Calu3 (cell line): ENCODE results near the gene CDH4. TPM values are rescaled to one million over a fixed set of nuclear protein-coding genes. Genes with fewer than 3 reads are reported as not detected.
"Not testable (repeated sequence)": the region's sequence is repeated elsewhere in the genome, so short reads cannot be mapped to it uniquely, and the experiment has no call there.

Source experiments
- BruUV-seq: library from RNA; stranded (reverse); fragments of 400-500 nt; replicated peaks from 2 replicates; lab custom pipeline; 2021; lab: Mats Ljungman, UMichigan
- CTCF ChIA-PET: fragments of 300-600 bp; sonication (Branson Sonifier 250); formaldehyde crosslinking; loops from one replicate; lab custom pipeline; 2022; ENCODE audit warnings: antibody characterized with exemption; lab: Charles Lee
- DNase-seq: peaks from one replicate; pipeline ENCODE4 v3.0.0; 2022
- H3K27ac Mint-ChIP-seq: one replicate; pipeline ENCODE4 v1.8.0; 2022; ENCODE audit warnings: mixed read lengths; ENCODE audit not compliant: unreplicated experiment
- H3K27me3 Mint-ChIP-seq: one replicate; pipeline ENCODE4 v1.8.0; 2022; ENCODE audit warnings: mixed read lengths; ENCODE audit not compliant: unreplicated experiment
- H3K36me3 Mint-ChIP-seq: one replicate; pipeline ENCODE4 v1.8.0; 2022; ENCODE audit warnings: mild to moderate bottlenecking, moderate library complexity, mixed read lengths; ENCODE audit not compliant: insufficient read depth, unreplicated experiment
- H3K4me1 Mint-ChIP-seq: one replicate; pipeline ENCODE4 v1.8.0; 2022; ENCODE audit warnings: mild to moderate bottlenecking, low read depth, mixed read lengths; ENCODE audit not compliant: unreplicated experiment
- H3K4me3 Mint-ChIP-seq: one replicate; pipeline ENCODE4 v1.8.0; 2022; ENCODE audit warnings: mild to moderate bottlenecking, low read depth, moderate library complexity, mixed read lengths; ENCODE audit not compliant: unreplicated experiment
- H3K9me3 Mint-ChIP-seq: one replicate; pipeline ENCODE4 v1.8.0; 2022; ENCODE audit warnings: low read depth, mixed read lengths; ENCODE audit not compliant: unreplicated experiment
- CTCF ChIP-seq: fragments of 200-600 bp; IDR thresholded peaks from one replicate; pipeline ENCODE4 v1.8.0; 2022; ENCODE audit warnings: antibody characterized with exemption; ENCODE audit not compliant: unreplicated experiment
- intact Hi-C: fragments of 100-400 bp; cut with micrococcal nuclease; formaldehyde crosslinking; loops from one replicate; pipeline ENCODE4 v1.10.0; 2022; ENCODE audit not compliant: unreplicated experiment
- total RNA-seq: library from RNA; stranded (reverse); gene quantifications from 2 replicates; pipeline ENCODE4 v1.2.3, GENCODE V29; 2022

Gene CDH4
- total RNA-seq, 1 experiment from 2014 or later = not detected

DNA sequence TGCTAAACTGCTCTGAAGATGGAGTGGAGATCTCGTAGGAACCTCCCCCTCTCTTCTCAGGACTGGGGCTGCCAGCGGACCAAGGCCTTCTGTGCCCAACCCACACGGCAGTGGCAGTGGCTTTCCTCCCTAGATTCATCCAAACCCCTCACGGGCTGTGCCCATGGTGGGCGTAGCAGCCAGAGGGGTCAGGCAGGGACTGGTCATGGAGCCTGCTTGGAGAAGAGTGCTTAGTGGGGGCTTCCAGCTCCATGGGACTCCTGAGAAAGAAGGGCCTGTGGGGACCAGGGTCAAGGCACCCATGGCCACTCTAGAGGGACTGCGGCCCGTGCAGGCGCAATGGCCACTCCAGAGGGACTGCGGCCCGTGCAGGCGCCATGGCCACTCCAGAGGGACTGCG lies 727.0 kb downstream of the CDH4 start:
- no peak for TF ChIP-seq CTCF
- DNase-seq = no peak
- peaks cover 2% of the 10 kb centered on the region for H3K9me3 Mint-ChIP-seq
- H3K4me1 Mint-ChIP-seq = peaks cover 7% of the 10 kb centered on the region
- H3K36me3 Mint-ChIP-seq = peaks cover 51% of the 10 kb centered on the region
- intact Hi-C loops = no loop called here
- no TSS peak for BruUV-seq
- H3K27me3 Mint-ChIP-seq = no peaks in the 10 kb centered on the region
- CTCF ChIA-PET = no interaction called here
- H3K4me3 Mint-ChIP-seq = no peak overlapping the region
- H3K27ac Mint-ChIP-seq = no peak overlapping the region

- no peaks in the 10 kb centered on the region for H3K27me3 Mint-ChIP-seq
Observed at GRCh38 chr20:61979701-61980635, 727.9 kb downstream of the CDH4 start.

DNA sequence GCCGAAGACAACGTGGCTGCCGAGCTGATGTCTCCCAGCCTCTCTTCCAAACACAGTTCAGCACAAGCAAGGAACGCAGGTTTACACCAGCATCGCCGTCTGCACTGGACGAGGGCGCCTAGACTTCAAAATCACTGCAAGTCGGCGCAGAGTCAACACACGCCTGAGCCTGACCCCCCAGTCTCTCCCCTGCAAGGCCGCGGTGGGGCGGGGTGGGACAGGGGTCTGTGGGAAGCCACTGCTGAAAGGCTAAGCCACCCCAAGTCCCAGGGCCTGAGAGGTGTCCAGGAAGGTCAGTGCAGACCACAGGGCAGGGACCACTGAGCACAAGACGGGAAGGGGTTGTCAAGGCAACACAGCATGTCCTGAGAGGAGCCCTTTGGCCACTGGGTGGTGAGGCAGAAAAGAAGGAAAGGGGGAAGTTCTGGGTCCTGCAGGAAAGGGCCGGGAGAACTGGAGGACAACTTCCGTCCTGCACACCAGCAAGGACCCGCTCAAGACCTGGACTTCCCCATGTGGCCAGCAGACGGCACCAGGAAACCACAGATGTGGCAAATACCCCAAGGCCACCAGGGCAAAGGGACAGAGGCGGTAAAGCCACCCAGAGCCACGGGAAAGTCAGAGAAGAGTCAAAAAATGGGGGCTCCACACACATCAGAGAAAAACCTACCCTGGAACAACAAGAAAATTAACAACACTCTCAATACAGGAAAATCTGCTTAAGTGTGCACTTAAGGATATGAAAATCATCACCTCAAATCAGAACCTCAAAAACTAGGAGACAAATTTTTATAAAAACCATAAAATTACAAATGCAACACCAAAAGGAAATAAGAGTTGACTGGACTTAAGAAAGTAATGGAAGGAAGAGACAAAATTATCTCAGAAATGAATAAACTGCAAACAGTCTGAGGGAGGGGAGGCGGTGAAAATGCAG lies 728.9 kb downstream of the CDH4 start:
- H3K27me3 Mint-ChIP-seq = no peaks in the 10 kb centered on the region
- H3K4me1 Mint-ChIP-seq = peaks cover 7% of the 10 kb centered on the region
- H3K9me3 Mint-ChIP-seq = peaks cover 2% of the 10 kb centered on the region
- peaks cover 50% of the 10 kb centered on the region for H3K36me3 Mint-ChIP-seq
- DNase-seq = peak; percentile 65
- BruUV-seq = no TSS peak
- intact Hi-C loops = no loop called here
- peak overlapping the region; percentile 9 for H3K27ac Mint-ChIP-seq
- CTCF ChIA-PET = no interaction called here
- no peak overlapping the region for H3K4me3 Mint-ChIP-seq
- TF ChIP-seq CTCF = peak; percentile 51

More at GRCh38 chr20:61979701-61980635, 727.9 kb downstream of the CDH4 start:
- H3K27ac Mint-ChIP-seq = no peak overlapping the region
- no peak overlapping the region for H3K4me3 Mint-ChIP-seq
- peaks cover 7% of the 10 kb centered on the region for H3K4me1 Mint-ChIP-seq
- H3K36me3 Mint-ChIP-seq = peaks cover 52% of the 10 kb centered on the region
- no peak for TF ChIP-seq CTCF
- BruUV-seq = no TSS peak
- no peak for DNase-seq
- intact Hi-C loops = no loop called here
- CTCF ChIA-PET = no interaction called here
- peaks cover 2% of the 10 kb centered on the region for H3K9me3 Mint-ChIP-seq

GRCh38 chr20:61981691-61982090 lies 729.6 kb downstream of the CDH4 start:
- peaks cover 47% of the 10 kb centered on the region for H3K36me3 Mint-ChIP-seq
- H3K27me3 Mint-ChIP-seq, DNase-seq, intact Hi-C loops, CTCF ChIA-PET, H3K4me3 Mint-ChIP-seq, H3K4me1 Mint-ChIP-seq, H3K9me3 Mint-ChIP-seq, BruUV-seq: not testable (repeated sequence)
- peak overlapping the region; percentile 29 for H3K27ac Mint-ChIP-seq
